Activated naive CD4-positive, alpha-beta T cell (primary cell): Measurements from ENCODE around the gene PHETA1.

ENCODE experiments used
- DNase-seq, 4 experiments: peaks; one replicate each; lab custom pipeline; 2025; lab: John Stamatoyannopoulos, UW

The PHETA1 gene

GRCh38 chr12:111369496-111370220 lies 763 bp upstream of the PHETA1 start:
- no peak for DNase-seq

GRCh38 chr12:111368291-111368787 lies 556 bp downstream of the PHETA1 start:
- no peak for DNase-seq

GRCh38 chr12:111367661-111368221 lies 1.2 kb downstream of the PHETA1 start:
- no peak for DNase-seq

- DNase-seq: no peak
These were observed 2.3 kb downstream of the PHETA1 start for GRCh38 chr12:111366583-111366982.

DNA sequence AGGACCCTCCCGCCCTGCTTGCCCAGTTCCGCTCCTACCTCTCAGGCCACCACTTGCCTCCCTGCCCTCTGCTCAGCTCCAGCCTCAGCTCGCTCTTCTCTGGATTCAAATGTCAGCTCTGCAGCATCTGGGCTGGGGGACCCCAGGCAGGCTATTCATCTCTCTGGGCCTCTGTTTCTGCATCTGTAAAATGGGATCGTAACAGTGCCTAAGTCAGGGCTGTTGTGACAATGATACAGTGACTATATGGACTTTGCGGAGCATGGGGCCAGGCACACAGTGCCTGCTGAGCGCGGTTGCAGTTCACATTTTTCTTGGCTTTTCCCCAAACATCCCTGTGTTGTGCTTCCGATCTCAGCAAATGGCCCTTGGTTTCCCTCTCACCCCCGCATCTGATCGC lies 2.8 kb downstream of the PHETA1 start:
- no peak for DNase-seq

GRCh38 chr12:111363578-111363977 lies 5.3 kb downstream of the PHETA1 start:
- no peak for DNase-seq

- DNase-seq: no peak
These were observed 6.0 kb downstream of the PHETA1 start for GRCh38 chr12:111362687-111363475.

GRCh38 chr12:111361717-111362576 lies 6.9 kb downstream of the PHETA1 start:
- DNase-seq: no peak

DNA sequence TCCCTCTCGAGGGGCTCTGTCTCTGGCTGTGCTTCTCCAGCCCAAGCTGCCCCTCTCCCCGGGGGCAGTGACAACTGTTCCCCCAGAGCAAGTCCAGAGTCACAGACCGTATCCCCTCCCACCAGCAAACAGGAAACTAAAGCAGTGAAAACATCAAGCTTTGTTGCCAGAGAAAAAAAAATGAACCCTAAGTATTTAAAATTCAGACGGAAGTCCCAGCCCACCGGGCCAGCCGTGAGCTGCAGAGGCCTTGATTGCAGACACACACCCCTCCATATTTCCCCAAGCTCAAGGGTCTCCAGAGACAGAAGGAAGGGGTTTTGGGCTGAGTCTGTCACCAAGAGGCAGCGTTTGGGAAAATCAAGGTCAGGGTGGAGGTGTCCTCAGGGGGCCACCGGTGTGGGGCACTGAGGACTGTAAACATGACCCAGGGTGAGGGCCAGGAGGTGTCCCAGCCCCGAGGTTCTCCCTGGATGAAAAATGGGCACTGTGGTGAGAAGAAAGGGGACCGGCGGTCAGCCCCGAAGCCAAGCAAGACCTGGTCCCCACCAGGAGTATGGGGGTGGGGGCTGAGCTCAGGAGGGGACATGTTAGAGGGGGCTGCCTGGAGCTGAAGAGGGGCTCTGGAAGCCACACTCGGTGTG lies 7.7 kb downstream of the PHETA1 start:
- DNase-seq: no peak

DNA sequence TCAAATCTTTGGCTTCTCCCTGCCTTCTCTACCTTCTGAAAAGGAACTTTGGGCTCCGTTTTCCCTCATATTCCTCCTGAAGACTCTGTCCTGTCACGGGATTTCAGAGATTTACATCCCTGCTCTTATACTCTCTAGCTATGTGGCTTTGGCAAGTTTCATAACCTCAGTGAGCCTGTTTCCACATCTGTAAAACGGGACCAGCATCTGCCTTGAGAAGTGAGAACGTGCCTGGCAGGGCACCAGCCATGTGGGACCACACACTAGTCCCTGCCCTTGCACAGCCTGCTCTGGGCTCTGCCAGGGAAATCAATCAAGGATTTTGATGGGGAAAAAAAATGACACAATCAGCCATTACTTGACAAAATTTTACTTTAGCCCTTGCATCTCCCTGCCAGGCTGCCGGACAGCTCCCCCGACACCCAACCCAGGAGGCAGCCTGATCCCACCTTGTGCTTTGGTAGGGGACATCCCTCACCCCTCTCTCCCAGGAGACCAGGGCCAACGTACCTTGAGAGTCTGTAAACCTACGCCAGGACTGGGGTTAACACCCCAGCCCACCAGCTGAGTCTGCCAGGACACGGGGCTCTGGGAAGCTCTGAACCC lies 8.5 kb downstream of the PHETA1 start:
- no peak for DNase-seq

DNA sequence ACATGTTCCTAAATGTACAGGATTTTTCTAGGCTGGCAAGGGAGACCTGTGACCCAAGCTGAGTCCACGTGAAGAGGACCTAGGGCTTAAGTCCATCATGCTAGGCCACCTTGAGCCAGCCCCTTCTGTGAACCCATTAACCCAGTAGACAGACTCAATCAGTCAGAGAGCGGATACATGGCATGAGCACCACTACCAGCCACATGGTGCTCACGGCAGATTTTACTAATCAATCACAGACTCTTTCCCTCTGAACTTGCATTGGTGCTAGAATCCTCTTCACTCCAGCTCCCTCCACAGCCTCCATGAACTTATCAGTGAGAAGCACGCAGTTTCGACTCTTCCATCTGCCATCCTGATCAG lies 9.0 kb downstream of the PHETA1 start:
- no peak for DNase-seq

DNA sequence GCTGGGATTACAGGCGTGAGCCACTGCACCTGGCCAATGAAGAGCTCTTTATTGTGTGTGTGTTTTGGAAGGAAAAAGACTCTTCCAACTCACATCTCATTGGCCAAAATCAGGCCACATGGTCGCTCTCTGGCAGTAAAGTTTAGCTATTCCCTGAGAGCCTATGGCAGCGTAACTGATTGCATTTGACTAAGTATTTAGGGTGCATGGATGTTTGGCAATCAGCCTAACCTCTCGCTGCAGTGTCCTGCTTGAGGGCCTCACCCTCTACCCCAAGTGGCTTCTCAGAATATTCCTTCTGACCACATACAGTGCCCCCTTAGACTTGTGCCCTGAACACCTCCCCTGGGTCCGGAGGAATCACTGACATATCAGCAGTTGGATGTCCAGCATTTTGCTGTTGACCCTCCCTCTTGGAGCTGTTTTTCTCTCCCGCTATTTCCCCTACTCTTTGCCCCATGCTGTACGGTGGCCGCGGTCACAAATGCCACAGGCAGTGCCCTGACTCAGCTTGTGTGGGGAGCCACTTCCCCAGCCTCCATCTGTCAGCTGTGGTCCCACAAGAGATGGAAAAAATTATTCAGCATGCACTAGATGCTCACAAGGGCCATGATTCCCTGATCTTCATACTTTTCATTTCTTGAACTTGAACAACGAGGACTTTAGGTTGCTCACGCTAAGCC lies 9.5 kb downstream of the PHETA1 start:
- DNase-seq: no peak

DNA sequence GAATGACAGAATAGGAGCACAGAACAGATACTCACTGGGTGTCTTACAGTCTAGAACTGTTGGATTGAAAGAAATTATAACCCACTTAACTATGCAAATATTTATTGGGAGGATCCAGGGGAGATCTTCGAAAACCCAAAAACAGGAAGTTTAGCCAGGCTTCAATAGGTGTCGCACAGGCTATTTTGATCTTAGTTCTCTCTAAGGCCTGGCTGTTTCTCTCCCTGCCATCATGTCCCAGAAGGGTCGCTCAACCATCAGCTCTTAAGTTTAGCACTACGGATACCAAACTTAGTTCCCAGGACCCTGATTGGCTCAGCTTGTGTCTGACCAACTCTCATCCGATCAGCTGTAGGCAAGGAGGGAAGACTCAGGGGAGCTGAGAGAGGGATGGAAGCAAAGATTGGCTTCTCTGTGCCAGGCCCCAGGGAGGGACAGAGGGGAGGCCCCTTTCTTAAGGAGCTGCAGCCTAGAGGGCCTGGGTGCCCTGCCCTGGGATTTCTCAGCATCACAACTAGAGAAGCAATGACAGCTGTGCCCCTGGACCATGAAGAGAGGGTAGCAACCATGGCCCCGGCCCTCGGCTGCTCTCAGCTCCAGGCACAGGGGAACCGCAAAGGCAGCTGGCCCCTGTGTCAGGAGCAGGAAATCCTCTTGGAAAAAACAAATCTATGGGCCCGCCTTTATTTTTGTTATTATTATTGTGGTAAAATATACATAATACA lies 13.5 kb downstream of the PHETA1 start:
- DNase-seq: no peak

DNA sequence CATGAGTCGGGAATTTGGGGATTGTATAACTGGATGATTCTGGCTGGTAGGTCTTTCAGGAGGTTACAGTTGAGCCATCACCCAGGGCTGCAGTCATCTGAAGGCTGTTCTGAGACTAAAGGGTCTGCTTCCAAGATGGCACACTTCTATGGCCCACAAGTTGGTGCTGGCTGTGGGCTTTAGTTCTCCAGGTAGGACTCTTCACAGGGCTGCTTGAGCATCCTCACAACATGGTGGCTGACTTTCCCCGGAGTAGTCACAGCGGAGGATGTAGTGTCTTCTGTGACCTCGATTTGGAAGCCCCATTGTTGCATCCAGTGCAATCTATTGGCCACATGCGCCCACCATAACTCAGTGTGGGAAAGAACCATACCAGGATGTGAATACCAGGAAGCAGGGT lies 14.4 kb downstream of the PHETA1 start:
- DNase-seq: no peak

GRCh38 chr12:111353603-111354295 lies 15.1 kb downstream of the PHETA1 start:
- no peak for DNase-seq

DNA sequence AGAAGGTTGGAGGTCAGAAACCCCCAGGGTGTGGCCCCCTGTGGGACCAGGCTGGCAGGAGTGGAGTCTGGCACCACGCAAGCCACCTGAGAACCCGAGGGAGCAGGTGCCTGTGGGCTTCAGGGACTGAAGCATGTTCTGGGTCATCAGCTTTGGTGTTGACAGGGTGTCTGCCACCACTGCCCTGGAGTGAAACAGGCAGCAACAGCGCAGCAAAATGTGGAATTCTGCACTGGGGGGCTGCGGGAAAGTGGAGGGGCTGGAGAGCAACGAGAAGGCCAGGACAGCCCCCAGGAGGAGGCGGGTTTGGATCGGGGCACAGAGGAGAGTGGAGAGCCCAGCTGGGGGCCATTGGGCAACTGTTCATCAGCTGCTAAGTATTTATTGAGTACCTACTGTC lies 15.9 kb downstream of the PHETA1 start:
- DNase-seq: no peak

DNA sequence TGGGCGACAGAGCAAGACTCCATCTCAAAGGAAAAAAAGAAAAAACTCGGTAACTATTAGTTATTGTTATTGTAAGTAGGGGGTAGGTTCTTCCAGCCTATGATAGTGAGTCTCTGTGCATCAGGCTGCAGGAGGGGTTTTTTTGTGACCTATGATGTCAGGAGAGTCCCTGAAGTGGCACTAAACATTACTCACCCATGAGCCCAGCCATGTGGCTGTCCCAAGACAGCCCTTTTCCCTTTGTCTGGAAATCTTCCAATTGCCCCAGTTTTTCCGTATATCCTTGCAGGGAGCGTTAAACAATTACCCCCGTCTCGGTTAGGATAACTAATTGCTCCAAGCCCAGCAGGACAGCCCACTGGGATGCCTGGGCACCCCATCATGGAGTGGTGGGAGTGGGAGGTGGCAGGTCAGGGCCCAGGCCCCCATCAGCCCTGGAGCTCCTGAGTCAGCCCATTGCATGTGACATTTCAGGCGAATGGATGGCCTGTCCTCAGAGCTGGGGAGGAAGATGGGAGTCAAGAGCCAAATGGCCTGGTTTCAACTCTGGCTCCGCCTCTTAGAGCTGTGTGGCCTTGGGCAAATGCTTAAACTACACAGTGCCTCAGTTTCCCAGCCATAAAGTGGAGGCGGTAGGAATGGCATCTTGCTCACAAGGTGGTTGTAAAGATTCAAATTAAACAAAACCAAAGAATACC lies 16.4 kb downstream of the PHETA1 start:
- no peak for DNase-seq

- DNase-seq: no peak
These were observed 17.9 kb downstream of the PHETA1 start for GRCh38 chr12:111351026-111351425.
